Panc1 (cell line): Measurements from ENCODE around the gene SCGB1D4. TPM values are rescaled to one million over a fixed set of nuclear protein-coding genes. Genes with fewer than 3 reads are reported as not detected.

Source experiments
- ATAC-seq: fragments of 200-7000 bp; cut with Tn5 transposase; 2 replicates; pipeline ENCODE4 v1.9.1; 2020; ENCODE audit warnings: mild to moderate bottlenecking, moderate library complexity
- BruUV-seq: library from RNA; stranded (reverse); fragments of 400-500 nt; replicated peaks from 2 replicates; lab custom pipeline; 2021; lab: Mats Ljungman, UMichigan
- CTCF ChIA-PET: fragments of 300-600 bp; sonication (Branson Sonifier 250); formaldehyde crosslinking; loops from one replicate; lab custom pipeline; 2022; ENCODE audit warnings: antibody characterized with exemption; lab: Charles Lee
- POLR2A ChIA-PET: fragments of 300-600 bp; sonication (Branson Sonifier 250); formaldehyde crosslinking; loops from one replicate; lab custom pipeline; 2022; ENCODE audit warnings: antibody characterized with exemption; lab: Charles Lee
- DNase-seq: peaks from one replicate; pipeline ENCODE4 v3.0.0-alpha.2; 2010; ENCODE audit warnings: low read depth, low spot score
- H3K27ac ChIP-seq: 2 replicates; pipeline ENCODE4 v1.5.1; 2011; ENCODE audit warnings: mild to moderate bottlenecking, low read length, inconsistent platforms
- H3K27me3 ChIP-seq: fragments of 200-500 bp; sonication (Bioruptor generic); 2 replicates; pipeline ENCODE4 v1.6.0; 2014; ENCODE audit warnings: low read length, inconsistent platforms; ENCODE audit not compliant: control insufficient read depth, insufficient read depth
- H3K36me3 ChIP-seq: fragments of 200-500 bp; sonication (Bioruptor generic); 2 replicates; pipeline ENCODE4 v1.5.1; 2014; ENCODE audit warnings: inconsistent platforms, mild to moderate bottlenecking, low read length, moderate library complexity; ENCODE audit not compliant: control insufficient read depth, insufficient read depth
- H3K4me1 ChIP-seq: 2 replicates; pipeline ENCODE4 v1.5.1; 2011; ENCODE audit warnings: inconsistent platforms, mild to moderate bottlenecking, low read length, moderate library complexity; ENCODE audit not compliant: control insufficient read depth, insufficient read depth
- H3K4me3 ChIP-seq, 2 experiments: 2 replicates each; pipeline ENCODE4 v1.5.1; 2011 to 2012; ENCODE audit warnings: low read depth in 2 of 2, low read length in 2 of 2, mild to moderate bottlenecking in 2 of 2, inconsistent platforms in 1 of 2, moderate library complexity in 1 of 2
- H3K9me3 ChIP-seq: fragments of 200-500 bp; sonication (Bioruptor generic); 2 replicates; pipeline ENCODE4 v1.5.1; 2014; ENCODE audit warnings: low read depth, mild to moderate bottlenecking, inconsistent platforms, low read length, moderate library complexity; ENCODE audit not compliant: control insufficient read depth, insufficient read depth
- CTCF ChIP-seq: fragments of 450-650 bp; IDR thresholded peaks from 2 replicates; pipeline ENCODE4 v1.5.1; 2017; ENCODE audit warnings: mild to moderate bottlenecking
- POLR2AphosphoS5 ChIP-seq: IDR thresholded peaks from 2 replicates; pipeline ENCODE4 v1.6.1; 2012; ENCODE audit warnings: mild to moderate bottlenecking, low read depth, low read length, moderate library complexity
- REST ChIP-seq, 2 experiments: IDR thresholded peaks; 2 replicates each; pipeline ENCODE4 v1.6.1; 2011 to 2012; ENCODE audit warnings: low read depth in 2 of 2, control low read depth in 1 of 2, low read length in 1 of 2, mild to moderate bottlenecking in 1 of 2, moderate library complexity in 1 of 2; ENCODE audit not compliant: insufficient read depth in 1 of 2
- SIN3A ChIP-seq: IDR thresholded peaks from 2 replicates; pipeline ENCODE4 v1.6.1; 2012; ENCODE audit warnings: low read depth, mild to moderate bottlenecking, low read length, moderate library complexity, borderline replicate concordance; ENCODE audit not compliant: insufficient read depth
- TCF7L2 ChIP-seq: IDR thresholded peaks from 2 replicates; pipeline ENCODE4 v1.6.1; 2011; ENCODE audit warnings: mild to moderate bottlenecking, low read depth, low read length, inconsistent platforms
- in situ Hi-C: cut with HindIII; loops from 2 replicates; pipeline ENCODE4 v1.10.0; 2016; ENCODE audit warnings: low sequenced_read_pairs, low pct_unique_long_range_greater_than_20kb
- intact Hi-C: fragments of 100-400 bp; cut with micrococcal nuclease; formaldehyde crosslinking; loops from one replicate; pipeline ENCODE4 v1.10.0; 2022; ENCODE audit not compliant: unreplicated experiment
- total RNA-seq: library from RNA; stranded (reverse); gene quantifications from one replicate; pipeline ENCODE4 v1.2.1, GENCODE V29; 2021; ENCODE audit not compliant: unreplicated experiment

SCGB1D4 gene
- total RNA-seq, 1 experiment from 2014 or later: not detected

- no peaks in the 10 kb centered on the region; the same call in 1 of the 2 replicates for H3K36me3 ChIP-seq
- no peaks in the 10 kb centered on the region for H3K9me3 ChIP-seq
- no peaks in the 10 kb centered on the region; the same call in 1 of the 2 replicates for H3K27me3 ChIP-seq
- CTCF ChIA-PET: interaction anchor here (0.6 to 1.5 kb wide), 7 partner anchors 17 to 219 kb away, joined by 3 to 9 read pairs (median 5); partner anchors contain the start of gene INCENP
- intact Hi-C loops: loop anchor here (1.0 kb wide), 1 partner anchor 38 kb away; no protein-coding TSS in a partner anchor
- ATAC-seq: peak; percentile 50; the same call in 1 of the 2 replicates
- TF ChIP-seq REST (IDR thresholded peaks at IDR 0.05; ENCODE audit: insufficient read depth in 1 of 2, low read depth in 2 of 2, low read length in 1 of 2) (no peak), POLR2AphosphoS5 (no peak), SIN3A (no peak), CTCF (peak; percentile 88)
- H3K27ac ChIP-seq: no peak overlapping the region
- no peaks in the 10 kb centered on the region for H3K4me1 ChIP-seq
- in situ Hi-C loops: no loop called here
- POLR2A ChIA-PET: interaction anchor here (0.6 to 0.7 kb wide), 4 partner anchors 58 to 371 kb away, joined by 3 to 8 read pairs (median 4); no protein-coding TSS in a partner anchor
- BruUV-seq: no TSS peak
- peak; percentile 32 for DNase-seq
- H3K4me3 ChIP-seq: no peak overlapping the region
These were observed 41.5 kb upstream of the SCGB1D4 start for GRCh38 chr11:62340269-62340901.

- in situ Hi-C loops (no loop called here), intact Hi-C loops (no loop called here)
- no peaks in the 10 kb centered on the region for H3K4me1 ChIP-seq
- peak overlapping the region; percentile 68 to 79 for H3K4me3 ChIP-seq
- ATAC-seq (no peak), DNase-seq (no peak)
- no peaks in the 10 kb centered on the region for H3K9me3 ChIP-seq
- no peaks in the 10 kb centered on the region; the same call in 1 of the 2 replicates for H3K36me3 ChIP-seq
- H3K27me3 ChIP-seq: no peaks in the 10 kb centered on the region; the same call in 1 of the 2 replicates
- ChIA-PET CTCF (no interaction called here), POLR2A (no interaction called here)
- TF ChIP-seq SIN3A (no peak), REST (IDR thresholded peaks at IDR 0.05; ENCODE audit: insufficient read depth in 1 of 2, low read depth in 2 of 2, low read length in 1 of 2) (no peak), POLR2AphosphoS5 (no peak), CTCF (no peak), TCF7L2 (no peak)
- H3K27ac ChIP-seq: peak overlapping the region; percentile 73; the same call in 1 of the 2 replicates
- BruUV-seq: TSS peak; percentile 70
These were observed 39.3 kb upstream of the SCGB1D4 start for GRCh38 chr11:62338218-62338617.
